Naive thymus-derived CD4-positive, alpha-beta T cell (primary cell): ENCODE data around the gene SMIM20. TPM values are rescaled to one million over a fixed set of nuclear protein-coding genes. Genes with fewer than 3 reads are reported as not detected.

Experiments used
- ATAC-seq: fragments of 150-1000 bp; cut with Tn5 transposase; 2 replicates; pipeline ENCODE4 v1.10.0; 2021; ENCODE audit warnings: mild to moderate bottlenecking, moderate library complexity
- CTCF ChIA-PET: fragments of 350-600 bp; sonication (Branson Sonifier 250); formaldehyde crosslinking; loops from one replicate; lab custom pipeline; 2021; ENCODE audit warnings: antibody characterized with exemption; lab: Charles Lee
- POLR2A ChIA-PET: fragments of 350-600 bp; sonication (Branson Sonifier 250); formaldehyde crosslinking; loops from one replicate; lab custom pipeline; 2021; ENCODE audit warnings: antibody characterized with exemption, inconsistent platforms; lab: Charles Lee
- DNase-seq, 9 donors: peaks; one replicate each; pipeline versions ENCODE4 v3.0.0 to v3.0.0-alpha.2; 2020 to 2022; ENCODE audit warnings: mixed read lengths in 1 of 9
- H3K27ac ChIP-seq: one replicate; pipeline ENCODE4 v1.7.0; 2013; ENCODE audit warnings: mild to moderate bottlenecking, low read depth, low read length, moderate library complexity
- H3K27me3 ChIP-seq, 2 donors: one replicate each; pipeline ENCODE4 v1.7.0; 2013; ENCODE audit warnings: low read length in 2 of 2, mild to moderate bottlenecking in 2 of 2, moderate library complexity in 2 of 2; ENCODE audit not compliant: control insufficient read depth in 2 of 2, insufficient read depth in 2 of 2
- H3K36me3 ChIP-seq, 3 experiments: 1 replicate in 2 of 3; 2 replicates in 1 of 3; pipeline ENCODE4 v1.7.0; 2013; ENCODE audit warnings: low read length in 3 of 3, mild to moderate bottlenecking in 3 of 3, moderate library complexity in 1 of 3; ENCODE audit not compliant: insufficient read depth in 3 of 3, control insufficient read depth in 2 of 3
- H3K4me1 ChIP-seq, 2 donors: one replicate each; pipeline ENCODE4 v1.7.0; 2013; ENCODE audit warnings: low read length in 2 of 2, mild to moderate bottlenecking in 2 of 2, moderate library complexity in 1 of 2; ENCODE audit not compliant: control insufficient read depth in 2 of 2, insufficient read depth in 2 of 2
- H3K4me3 ChIP-seq: 2 replicates; pipeline ENCODE4 v1.7.0; 2013; ENCODE audit warnings: mild to moderate bottlenecking, low read length
- H3K9me3 ChIP-seq, 3 experiments: 1 replicate in 2 of 3; 2 replicates in 1 of 3; pipeline ENCODE4 v1.7.0; 2013; ENCODE audit warnings: low read length in 3 of 3; ENCODE audit not compliant: control insufficient read depth in 2 of 3
- H3K27ac Mint-ChIP-seq, 9 donors: one replicate each; pipeline ENCODE4 v1.8.0; 2020 to 2022; ENCODE audit warnings: mixed read lengths in 9 of 9, mild to moderate bottlenecking in 8 of 9, moderate library complexity in 5 of 9, inconsistent platforms in 2 of 9
- H3K27me3 Mint-ChIP-seq, 5 donors: one replicate each; pipeline ENCODE4 v1.8.0; 2021 to 2022; ENCODE audit warnings: mixed read lengths in 5 of 5, mild to moderate bottlenecking in 1 of 5
- H3K36me3 Mint-ChIP-seq, 5 donors: one replicate each; pipeline ENCODE4 v1.8.0; 2020 to 2022; ENCODE audit warnings: mixed read lengths in 5 of 5, mild to moderate bottlenecking in 3 of 5, inconsistent platforms in 1 of 5
- H3K4me1 Mint-ChIP-seq, 7 donors: one replicate each; pipeline ENCODE4 v1.8.0; 2020 to 2022; ENCODE audit warnings: mixed read lengths in 7 of 7, mild to moderate bottlenecking in 3 of 7, inconsistent platforms in 1 of 7
- H3K4me3 Mint-ChIP-seq, 10 donors: one replicate each; pipeline ENCODE4 v1.8.0; 2020 to 2022; ENCODE audit warnings: mild to moderate bottlenecking in 10 of 10, mixed read lengths in 10 of 10, moderate library complexity in 6 of 10, inconsistent platforms in 2 of 10
- H3K9me3 Mint-ChIP-seq, 11 donors: one replicate each; pipeline ENCODE4 v1.8.0; 2020 to 2022; ENCODE audit warnings: mixed read lengths in 11 of 11, mild to moderate bottlenecking in 4 of 11, inconsistent platforms in 1 of 11, moderate library complexity in 1 of 11
- intact Hi-C, 2 donors: fragments of 100-400 bp; cut with micrococcal nuclease; formaldehyde crosslinking; loops; one replicate each; pipeline ENCODE4 v1.15.1; 2023
- polyA plus RNA-seq, 2 donors: library from polyadenylated mRNA; unstranded; fragments of 300-500 nt; fragmentation: Illumina TruSeq; gene quantifications; one replicate each; pipeline ENCODE4 v1.2.3, GENCODE V29; 2021
- total RNA-seq, 6 experiments: library from RNA in 5 of 6; stranded (reverse) in 5 of 6; gene quantifications; 1 replicate in 5 of 6; 2 replicates in 1 of 6; pipeline ENCODE4 v1.2.3 and lab custom pipeline; 2021 to 2026

The SMIM20 gene
- total and polyA plus RNA-seq, 7 experiments from 2014 or later = 11.6 to 67.5 (median 17.8) TPM

GRCh38 chr4:25938787-25939186, 24.8 kb downstream of the SMIM20 start:
- no peaks in the 10 kb centered on the region for H3K27me3 ChIP-seq
- Mint-ChIP-seq H3K4me3 (peak overlapping the region in 1 of 10 donors; percentile 44), H3K27ac (peak overlapping the region in 1 of 9 donors; percentile 16), H3K27me3 (peaks cover 2 to 25% (median 12%) of the 10 kb centered on the region in 5 donors), H3K4me1 (peaks cover 0 to 23% (median 0%) of the 10 kb centered on the region in 7 donors), H3K36me3 (peaks cover 0 to 14% (median 10%) of the 10 kb centered on the region in 5 donors), H3K9me3 (peaks cover 0 to 8% (median 0%) of the 10 kb centered on the region in 11 donors)
- peak in 1 of 9 donors; percentile 51 for DNase-seq
- H3K4me1 ChIP-seq = peaks cover 0 to 4% of the 10 kb centered on the region in 2 donors
- no peak for ATAC-seq
- no peak overlapping the region for H3K4me3 ChIP-seq
- no peak overlapping the region for H3K27ac ChIP-seq
- intact Hi-C loops = loop anchor here in 1 of 2 donors (2.0 kb wide), 1 partner anchor 24 kb away; the partner anchor contains the start of gene SMIM20
- CTCF ChIA-PET = no interaction called here
- H3K9me3 ChIP-seq = no peaks in the 10 kb centered on the region
- POLR2A ChIA-PET = no interaction called here
- H3K36me3 ChIP-seq = no peaks in the 10 kb centered on the region

- Mint-ChIP-seq H3K27me3 (peaks cover 2 to 25% (median 12%) of the 10 kb centered on the region in 5 donors), H3K36me3 (peaks cover 0 to 14% (median 10%) of the 10 kb centered on the region in 5 donors), H3K27ac (peak overlapping the region in 1 of 9 donors; percentile 16), H3K9me3 (peaks cover 0 to 8% (median 0%) of the 10 kb centered on the region in 11 donors), H3K4me1 (peaks cover 0 to 23% (median 0%) of the 10 kb centered on the region in 7 donors), H3K4me3 (no peak overlapping the region)
- CTCF ChIA-PET = no interaction called here
- Histone ChIP-seq H3K36me3 (no peaks in the 10 kb centered on the region), H3K9me3 (no peaks in the 10 kb centered on the region), H3K4me3 (no peak overlapping the region), H3K27me3 (no peaks in the 10 kb centered on the region), H3K27ac (no peak overlapping the region), H3K4me1 (peaks cover 0 to 4% of the 10 kb centered on the region in 2 donors)
- POLR2A ChIA-PET = no interaction called here
- intact Hi-C loops = loop anchor here in 1 of 2 donors (2.0 kb wide), 1 partner anchor 25 kb away; the partner anchor contains the start of gene SMIM20
- ATAC-seq = no peak
- DNase-seq = no peak
These were observed 25.3 kb downstream of the SMIM20 start for GRCh38 chr4:25939330-25939729.

DNA sequence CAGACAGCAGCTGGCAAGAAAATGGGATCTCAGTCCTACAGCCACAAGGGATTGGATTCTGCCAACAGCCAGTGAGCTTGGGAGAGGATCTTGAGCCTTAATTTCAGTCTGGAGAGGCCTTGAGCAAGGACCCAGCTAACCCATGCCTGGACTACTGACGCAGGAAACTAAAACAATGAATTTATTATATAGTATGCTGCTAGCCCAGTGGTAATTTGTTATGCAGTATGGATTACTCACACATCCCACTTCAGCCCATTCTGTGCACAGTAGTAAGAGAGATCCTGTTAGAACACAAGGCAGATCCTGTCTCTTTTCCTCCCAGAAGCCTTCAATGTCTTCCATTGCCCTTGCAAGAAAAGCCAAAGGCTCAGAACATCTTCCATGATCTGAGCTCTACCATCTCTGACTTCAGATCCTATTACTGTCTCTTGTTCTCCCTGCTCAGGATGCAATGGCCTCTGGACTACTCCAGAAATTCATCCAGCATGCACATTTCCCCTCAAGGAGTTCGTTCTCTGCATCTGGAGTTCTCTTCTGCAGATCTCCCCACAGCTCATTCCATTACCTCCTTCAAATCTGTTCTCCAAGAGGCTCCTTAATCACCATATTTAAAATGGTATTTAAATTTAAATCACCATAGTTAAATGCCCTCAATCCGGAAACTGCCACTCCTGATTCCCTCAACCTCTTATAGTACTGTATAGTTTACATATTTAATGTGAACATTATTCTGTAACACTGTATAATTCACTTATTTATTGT, 27.6 kb downstream of the SMIM20 start:
- Mint-ChIP-seq H3K4me3 (no peak overlapping the region), H3K9me3 (peaks cover 0 to 8% (median 4%) of the 10 kb centered on the region in 11 donors), H3K4me1 (peaks cover 0 to 18% (median 0%) of the 10 kb centered on the region in 7 donors), H3K27ac (no peak overlapping the region), H3K27me3 (peaks cover 11 to 25% (median 12%) of the 10 kb centered on the region in 5 donors), H3K36me3 (peaks cover 0 to 14% (median 10%) of the 10 kb centered on the region in 5 donors)
- DNase-seq (no peak), ATAC-seq (no peak)
- no peak overlapping the region for H3K27ac ChIP-seq
- H3K4me3 ChIP-seq = no peak overlapping the region
- intact Hi-C loops = no loop called here
- CTCF ChIA-PET = no interaction called here
- H3K4me1 ChIP-seq = peaks cover 0 to 4% of the 10 kb centered on the region in 2 donors
- no peaks in the 10 kb centered on the region for H3K27me3 ChIP-seq
- no peaks in the 10 kb centered on the region for H3K36me3 ChIP-seq
- no peaks in the 10 kb centered on the region for H3K9me3 ChIP-seq
- POLR2A ChIA-PET = no interaction called here

DNA sequence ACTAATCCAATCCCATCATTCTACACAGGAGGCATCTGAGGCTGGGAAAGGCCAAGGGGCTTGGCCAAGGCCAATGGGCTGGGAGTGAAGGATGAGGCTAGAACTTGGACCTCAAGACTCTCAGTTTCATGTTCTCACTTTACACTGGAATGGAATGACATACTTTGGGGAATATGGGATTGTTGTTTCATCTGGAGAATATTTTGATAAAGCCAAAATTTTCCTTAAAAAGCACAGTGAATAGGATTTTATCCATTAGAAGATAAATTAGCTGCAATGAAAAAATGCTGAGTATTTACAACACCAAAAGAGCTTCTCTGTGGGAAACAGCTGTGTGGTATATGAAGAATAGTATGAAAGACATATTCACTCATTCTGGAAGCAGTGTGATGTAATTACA, 29.3 kb downstream of the SMIM20 start:
- Histone ChIP-seq H3K4me3 (no peak overlapping the region), H3K4me1 (peaks cover 0 to 1% of the 10 kb centered on the region in 2 donors), H3K27me3 (no peaks in the 10 kb centered on the region), H3K9me3 (no peaks in the 10 kb centered on the region), H3K36me3 (no peaks in the 10 kb centered on the region), H3K27ac (no peak overlapping the region)
- no peak for ATAC-seq
- Mint-ChIP-seq H3K27me3 (peaks cover 17 to 27% (median 19%) of the 10 kb centered on the region in 5 donors), H3K36me3 (peaks cover 0 to 14% (median 10%) of the 10 kb centered on the region in 5 donors), H3K4me1 (peaks cover 0 to 8% (median 0%) of the 10 kb centered on the region in 7 donors), H3K4me3 (no peak overlapping the region), H3K27ac (no peak overlapping the region), H3K9me3 (peaks cover 0 to 8% (median 4%) of the 10 kb centered on the region in 11 donors)
- ChIA-PET POLR2A (no interaction called here), CTCF (no interaction called here)
- DNase-seq = no peak
- intact Hi-C loops = no loop called here

GRCh38 chr4:25943805-25944204, 29.8 kb downstream of the SMIM20 start:
- no peaks in the 10 kb centered on the region for H3K27me3 ChIP-seq
- Mint-ChIP-seq H3K4me1 (peaks cover 0 to 4% (median 0%) of the 10 kb centered on the region in 7 donors), H3K36me3 (peaks cover 0 to 14% (median 8%) of the 10 kb centered on the region in 5 donors), H3K4me3 (no peak overlapping the region), H3K27ac (no peak overlapping the region), H3K9me3 (peaks cover 0 to 8% (median 3%) of the 10 kb centered on the region in 11 donors), H3K27me3 (peaks cover 20 to 27% (median 21%) of the 10 kb centered on the region in 5 donors)
- H3K4me1 ChIP-seq = no peaks in the 10 kb centered on the region
- no peaks in the 10 kb centered on the region for H3K36me3 ChIP-seq
- H3K4me3 ChIP-seq = no peak overlapping the region
- H3K9me3 ChIP-seq = no peaks in the 10 kb centered on the region
- CTCF ChIA-PET = no interaction called here
- DNase-seq (no peak), ATAC-seq (no peak)
- POLR2A ChIA-PET = no interaction called here
- intact Hi-C loops = no loop called here
- H3K27ac ChIP-seq = no peak overlapping the region

GRCh38 chr4:25948051-25948450, 34.0 kb downstream of the SMIM20 start:
- intact Hi-C loops = no loop called here
- CTCF ChIA-PET = no interaction called here
- H3K27ac Mint-ChIP-seq = no peak overlapping the region
- H3K4me3 ChIP-seq = no peak overlapping the region
- POLR2A ChIA-PET = no interaction called here
- peaks cover 23 to 39% (median 30%) of the 10 kb centered on the region in 5 donors for H3K27me3 Mint-ChIP-seq
- no peaks in the 10 kb centered on the region for H3K9me3 ChIP-seq
- peaks cover 6 to 18% (median 12%) of the 10 kb centered on the region in 7 donors for H3K4me1 Mint-ChIP-seq
- ATAC-seq (no peak), DNase-seq (no peak)
- no peaks in the 10 kb centered on the region for H3K36me3 ChIP-seq
- H3K36me3 Mint-ChIP-seq = no peaks in the 10 kb centered on the region
- H3K9me3 Mint-ChIP-seq = peaks cover 0 to 6% (median 0%) of the 10 kb centered on the region in 11 donors
- H3K27me3 ChIP-seq = no peaks in the 10 kb centered on the region
- H3K4me3 Mint-ChIP-seq = no peak overlapping the region
- H3K27ac ChIP-seq = no peak overlapping the region
- H3K4me1 ChIP-seq = peaks cover 0 to 5% of the 10 kb centered on the region in 2 donors
